NCI-H2171 treated with DMSO at 0.1 percent for 48 hours (cell line): ENCODE results near the gene PNMA8C.
"Not testable (repeated sequence)": the region's sequence is repeated elsewhere in the genome, so short reads cannot be mapped to it uniquely, and the experiment has no call there.

Source experiments
- DNase-seq: peaks from one replicate; lab custom pipeline; 2025; lab: John Stamatoyannopoulos, UW

The PNMA8C gene

GRCh38 chr19:46447006-46447405, 18.3 kb upstream of the PNMA8C start:
- no peak for DNase-seq

DNA sequence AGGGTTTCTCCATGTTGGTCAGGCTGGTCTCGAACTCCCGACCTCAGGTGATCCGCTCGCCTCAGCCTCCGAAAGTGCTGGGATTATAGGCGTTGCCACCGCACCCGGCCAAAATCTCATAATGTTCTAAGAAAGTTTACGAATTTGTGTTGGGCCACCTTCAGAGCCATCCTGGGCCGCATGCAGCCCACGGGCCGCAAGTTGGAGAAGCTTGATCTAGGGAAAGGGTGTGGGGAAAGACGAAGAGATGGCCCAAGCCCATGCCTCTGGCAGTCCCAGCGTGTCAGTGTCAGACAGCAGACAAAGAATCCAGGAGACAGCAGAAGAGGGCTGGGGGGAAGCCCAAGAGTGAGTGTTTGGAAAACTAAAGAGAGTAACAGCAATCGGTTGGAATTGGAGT, 17.3 kb upstream of the PNMA8C start:
- DNase-seq = no peak

GRCh38 chr19:46442808-46443450, 14.2 kb upstream of the PNMA8C start:
- DNase-seq = no peak

DNA sequence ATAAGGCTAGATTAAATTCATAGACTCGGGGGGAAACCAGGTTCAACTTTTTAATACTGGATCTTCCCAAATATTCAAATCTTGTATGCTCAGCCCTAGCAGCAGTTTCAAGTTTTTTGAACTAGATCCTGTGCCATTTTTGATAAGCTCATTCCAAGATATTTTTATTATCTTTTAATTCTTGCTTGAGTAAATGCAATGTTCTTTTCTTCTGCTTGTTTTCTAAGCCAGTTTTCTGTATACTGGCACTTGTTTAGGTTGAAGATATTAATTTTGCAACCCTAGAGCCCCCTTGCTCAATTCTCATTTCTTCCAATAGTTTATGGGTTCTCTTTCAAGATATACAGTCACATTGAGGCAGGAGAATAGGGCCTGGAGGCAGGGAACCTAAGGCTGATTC, 13.1 kb upstream of the PNMA8C start:
- DNase-seq = no peak

DNA sequence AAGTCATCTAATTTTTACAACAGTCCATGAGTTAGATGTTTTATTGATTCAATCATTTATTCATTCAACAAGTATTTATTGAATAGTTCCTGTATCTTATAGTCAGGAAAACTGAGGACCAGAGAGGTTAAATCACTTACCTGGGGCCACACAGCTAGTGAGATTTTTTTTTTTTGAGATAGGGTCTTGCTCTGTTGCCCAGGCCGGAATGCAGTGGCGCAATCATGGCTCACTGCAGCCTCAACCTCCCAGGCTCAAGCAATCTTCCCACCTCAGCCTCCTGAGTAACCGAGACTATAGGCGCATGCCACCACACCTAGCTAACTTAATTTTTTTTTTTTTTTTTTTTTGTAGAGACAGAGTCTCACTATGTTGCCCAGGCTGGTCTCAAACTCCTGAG, 7.0 kb upstream of the PNMA8C start:
- not testable (repeated sequence) for DNase-seq

GRCh38 chr19:46435009-46435408, 6.3 kb upstream of the PNMA8C start:
- no peak for DNase-seq

DNA sequence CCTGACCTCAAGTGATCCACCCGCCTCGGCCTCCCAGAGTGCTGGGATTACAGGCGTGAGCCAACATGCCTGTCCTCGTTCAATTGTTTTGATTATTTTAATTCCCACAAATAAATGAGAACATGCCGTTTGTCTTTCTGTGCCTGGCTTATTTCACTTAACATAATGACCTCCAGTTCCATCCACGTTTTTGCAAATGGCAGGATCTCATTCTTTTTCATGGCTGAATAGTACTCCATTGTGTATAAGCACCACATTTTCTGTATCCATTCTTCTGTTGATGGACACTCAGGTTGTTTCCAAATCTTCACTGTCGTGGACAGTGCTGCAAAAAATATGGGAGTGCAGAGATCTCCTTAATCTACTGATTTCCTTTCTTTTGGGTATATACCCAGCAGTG, 4.7 kb upstream of the PNMA8C start:
- not testable (repeated sequence) for DNase-seq

DNA sequence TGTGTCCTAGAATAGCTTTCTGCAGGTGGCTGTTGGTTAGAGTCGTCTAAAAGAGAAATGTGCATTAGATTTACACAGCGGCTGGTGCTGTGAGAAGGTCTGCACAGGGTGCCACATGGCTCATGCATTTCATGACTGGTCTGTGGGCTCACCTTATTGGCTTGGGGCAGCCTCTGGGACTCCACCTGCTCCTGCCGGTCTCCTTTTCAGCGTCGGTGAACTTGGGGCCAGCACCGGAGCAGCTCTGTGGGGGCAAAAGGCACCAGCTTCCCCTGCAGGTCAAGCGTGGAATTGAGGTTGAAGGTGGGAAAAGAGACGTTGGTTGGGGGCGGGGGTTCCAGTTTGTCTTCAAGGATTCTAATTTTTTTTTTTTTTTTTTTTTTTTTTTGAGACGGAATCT, 3.1 kb upstream of the PNMA8C start:
- no peak for DNase-seq

- no peak for DNase-seq
Measured at GRCh38 chr19:46429999-46430398, 1.3 kb upstream of the PNMA8C start.

DNA sequence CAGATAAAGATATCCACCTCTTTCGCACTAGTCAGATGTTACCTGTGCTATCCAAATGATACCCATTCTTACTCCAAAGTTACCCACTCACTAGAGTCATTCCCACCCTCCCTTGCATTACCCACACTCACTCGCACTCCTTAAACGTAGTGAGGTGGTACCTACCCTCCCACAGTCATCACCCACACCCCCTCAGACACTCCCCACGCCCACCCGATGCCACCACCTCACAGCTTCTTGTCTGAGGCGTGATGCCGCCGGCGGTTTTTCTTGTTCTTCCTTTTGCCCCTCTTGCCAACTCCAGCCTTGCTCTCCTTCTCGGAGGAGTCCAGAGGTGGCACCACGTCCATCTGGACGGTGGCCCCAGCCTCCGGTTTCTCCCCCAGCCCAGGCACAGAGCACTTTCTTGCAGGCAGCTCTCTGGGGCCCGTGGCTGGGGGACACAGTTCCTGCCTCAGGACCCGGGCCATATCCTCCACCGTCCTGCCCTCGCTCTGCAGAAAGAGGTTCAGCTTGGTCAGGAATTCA, 1.2 kb downstream of the PNMA8C start:
- no peak for DNase-seq

- peak; percentile 89 for DNase-seq
Measured at GRCh38 chr19:46426506-46427162, 2.1 kb downstream of the PNMA8C start.

DNA sequence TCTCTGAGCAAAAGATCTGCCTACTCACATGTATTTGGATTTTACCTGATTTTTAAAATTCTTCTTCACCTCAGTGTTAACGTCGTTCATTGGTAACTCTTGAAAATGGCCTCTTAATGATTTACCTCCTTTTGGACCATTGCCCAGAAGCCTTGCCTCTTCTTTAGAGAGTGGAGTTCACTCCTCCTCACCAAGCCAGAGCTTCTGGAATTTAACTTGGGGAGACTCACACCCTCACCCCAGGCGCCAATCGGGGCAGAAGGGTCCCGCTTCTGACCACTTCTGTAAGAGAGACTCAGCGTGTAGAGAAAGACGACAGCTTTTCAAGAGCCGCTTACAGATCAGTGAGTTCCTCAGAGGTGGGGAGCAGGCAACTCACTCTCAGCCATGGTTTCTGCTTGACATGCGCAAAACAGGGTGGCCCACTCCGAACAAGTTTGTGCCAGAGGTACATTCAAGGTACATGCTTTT, 2.7 kb downstream of the PNMA8C start:
- peak; percentile 59 for DNase-seq

DNA sequence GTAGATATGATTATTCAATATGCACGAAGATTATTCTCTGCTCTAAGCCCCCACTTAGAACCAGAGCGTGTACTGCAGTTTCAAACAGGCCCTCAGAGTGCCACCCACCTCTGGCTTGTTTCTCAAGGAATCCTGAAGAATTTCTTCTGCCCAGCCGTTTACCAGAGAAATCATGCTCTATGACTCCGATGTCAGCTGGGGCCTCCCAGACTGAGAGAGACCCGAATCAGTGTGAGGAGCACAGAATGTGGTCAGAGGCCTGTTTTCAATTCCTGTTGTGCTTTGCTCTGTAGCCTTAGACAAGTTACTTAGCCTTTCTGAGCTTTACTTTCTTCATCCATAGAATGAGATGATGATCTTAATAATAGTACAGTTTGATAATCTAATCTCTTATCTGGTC, 5.5 kb downstream of the PNMA8C start:
- DNase-seq = no peak

DNA sequence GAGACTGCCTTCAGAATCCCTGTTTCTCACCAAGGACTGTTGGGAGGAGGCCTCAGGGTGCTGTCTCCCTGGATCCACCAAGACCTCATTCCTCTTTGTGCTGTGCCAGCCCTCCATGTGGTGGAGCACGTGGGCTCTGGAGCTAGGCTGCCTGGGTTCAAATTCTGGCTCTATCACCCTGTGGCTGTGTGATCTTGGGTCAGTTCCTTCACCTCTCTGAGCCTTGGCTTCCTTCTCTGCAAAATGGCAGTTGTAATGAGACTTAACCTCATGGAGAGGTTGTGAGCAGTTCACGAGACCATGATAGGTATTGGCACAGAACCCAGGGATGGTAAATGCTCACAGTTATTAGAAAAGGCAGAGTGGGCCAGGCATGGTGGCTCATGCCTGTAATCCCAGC, 6.4 kb downstream of the PNMA8C start:
- no peak for DNase-seq

- DNase-seq = no peak
Measured at GRCh38 chr19:46420056-46420455, 8.7 kb downstream of the PNMA8C start.

DNA sequence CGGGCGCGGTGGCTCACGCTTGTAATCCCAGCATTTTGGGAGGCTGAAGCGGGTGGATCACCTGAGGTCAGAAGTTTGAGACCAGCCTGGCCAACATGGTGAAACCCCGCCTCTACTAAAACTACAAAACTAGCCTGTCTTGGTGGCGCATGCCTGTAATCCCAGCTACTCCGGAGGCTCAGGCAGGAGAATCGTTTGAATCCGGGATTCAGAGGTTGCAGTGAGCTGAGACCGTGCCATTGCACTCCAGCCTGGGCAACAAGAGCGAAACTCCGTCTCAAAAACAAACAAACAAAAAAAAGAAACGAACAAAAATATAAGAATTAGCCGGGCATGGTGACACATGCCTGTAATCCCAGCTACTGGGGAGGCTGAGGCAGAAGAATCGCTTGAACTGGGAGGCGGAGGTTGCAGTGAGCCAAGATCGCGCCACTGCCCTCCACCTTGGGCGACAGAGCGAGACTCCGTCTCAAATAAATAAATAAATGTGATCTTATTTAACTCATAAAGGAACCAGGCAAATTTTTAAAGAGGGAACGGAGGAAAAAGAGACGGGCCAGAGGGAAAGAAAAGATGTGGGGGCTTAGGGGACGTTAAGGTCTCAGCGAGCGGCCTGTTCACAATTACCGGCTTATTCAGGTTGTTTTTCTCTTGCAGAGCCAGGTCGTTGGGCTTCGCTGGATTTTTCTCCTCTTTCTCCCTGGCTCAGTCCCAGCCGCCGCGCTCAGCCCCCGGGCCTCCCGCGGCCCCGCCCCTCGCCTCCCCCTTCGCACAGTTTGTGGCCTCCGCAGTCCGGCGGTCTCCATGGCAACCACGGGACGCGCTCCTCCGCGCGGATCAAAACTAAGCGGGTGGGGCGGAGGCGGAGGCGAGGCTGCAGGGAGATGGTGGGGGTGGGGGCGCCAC, 12.7 kb downstream of the PNMA8C start:
- peak; percentile 71 for DNase-seq

DNA sequence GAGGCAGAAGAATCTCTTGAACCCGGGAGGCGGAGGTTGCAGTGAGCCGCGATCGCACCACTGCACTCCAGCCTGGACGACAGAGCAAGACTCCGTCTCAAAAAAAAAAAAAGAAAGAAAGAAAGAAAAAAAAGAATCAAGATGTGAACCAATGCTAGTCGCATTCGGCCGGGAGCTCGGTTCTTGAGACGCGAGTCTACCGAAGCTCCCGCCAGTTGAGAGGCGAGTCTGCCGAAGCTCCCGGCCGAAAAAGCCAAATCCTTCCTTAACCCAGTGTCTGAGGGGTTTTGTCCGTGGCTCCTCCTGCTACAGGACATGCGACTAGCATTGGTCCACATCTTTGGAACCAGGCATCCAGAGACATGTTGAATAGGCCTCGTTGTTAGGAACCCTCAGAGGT, 13.8 kb downstream of the PNMA8C start:
- DNase-seq = not testable (repeated sequence)

GRCh38 chr19:46413262-46414031, 15.3 kb downstream of the PNMA8C start, which contains the start of gene CCDC8:
TSS of gene CCDC8 (minus strand) at chr19:46413564. CDS start at chr19:46412810, 754 bp downstream.
- DNase-seq = peak; percentile 92

GRCh38 chr19:46412650-46413261, 16.0 kb downstream of the PNMA8C start:
- peak; percentile 29 for DNase-seq

DNA sequence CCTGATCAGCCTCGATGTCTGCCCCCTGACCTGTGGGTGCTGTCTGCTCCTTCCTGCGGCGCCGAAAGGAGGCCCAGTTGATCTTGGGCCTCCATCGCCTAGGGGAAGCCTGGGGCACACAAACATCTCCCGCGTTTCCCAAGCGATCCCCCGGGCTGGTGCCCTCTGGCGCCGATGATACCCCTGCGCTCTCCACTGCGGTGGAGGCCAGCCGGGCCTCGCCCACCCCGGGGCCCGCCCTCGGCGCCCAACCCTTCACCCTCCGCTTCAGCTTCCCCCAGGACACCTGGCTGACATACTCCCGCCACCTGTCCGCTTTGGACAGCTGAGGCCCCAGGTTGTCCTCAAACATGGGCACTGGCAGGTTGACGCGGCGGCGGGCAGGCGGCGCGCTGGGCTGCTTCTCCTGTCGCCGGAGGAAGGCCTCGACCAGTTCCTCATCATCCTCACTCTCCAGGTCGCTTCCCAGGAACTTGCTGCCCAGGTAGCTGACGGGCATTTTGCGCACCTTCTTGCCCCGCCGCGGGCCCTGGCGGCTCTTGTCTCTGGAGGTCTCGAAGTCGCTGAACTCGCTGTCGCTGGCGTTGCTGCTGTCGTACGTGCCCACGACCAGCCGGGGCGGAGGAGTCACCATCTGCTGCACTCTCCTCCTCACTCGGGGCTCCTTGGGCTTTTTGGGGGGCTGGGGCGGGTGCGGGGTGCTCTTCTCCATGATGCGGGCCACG, 16.6 kb downstream of the PNMA8C start:
- DNase-seq = peak; percentile 52
